Activated CD4-positive, alpha-beta T cell treated with anti-CD3 and anti-CD28 coated beads, Interleukin-2, amount 50 U/mL, for 16 hours (primary cell): ENCODE data around the gene EIF3B.
"Not testable (repeated sequence)": the region's sequence is repeated elsewhere in the genome, so short reads cannot be mapped to it uniquely, and the experiment has no call there.

Experiments used
- DNase-seq: peaks from one replicate; pipeline ENCODE4 v3.0.0-alpha.2; 2020

The EIF3B gene

GRCh38 chr7:2354186-2354938 is at the start of gene EIF3B:
TSS of gene EIF3B (plus strand) at chr7:2354827. CDS start at chr7:2354922, 95 bp downstream.
- DNase-seq, result peak; percentile 87

- DNase-seq, result not testable (repeated sequence)
These were observed 49.4 kb upstream of the EIF3B start for GRCh38 chr7:2305258-2305657.

GRCh38 chr7:2306688-2307087 is 47.9 kb upstream of the EIF3B start:
- DNase-seq, result no peak

GRCh38 chr7:2307690-2308107 is 46.9 kb upstream of the EIF3B start:
- no peak for DNase-seq

GRCh38 chr7:2309889-2310331 is 44.7 kb upstream of the EIF3B start:
- no peak for DNase-seq

- no peak for DNase-seq
These were observed 42.2 kb upstream of the EIF3B start for GRCh38 chr7:2312267-2312929.

- peak; percentile 12 for DNase-seq
These were observed 41.0 kb upstream of the EIF3B start for GRCh38 chr7:2313450-2314208.

GRCh38 chr7:2314209-2314955 is 40.2 kb upstream of the EIF3B start, which contains the start of gene SNX8:
TSS of gene SNX8 (minus strand) at chr7:2314441. CDS start at chr7:2314421, 20 bp downstream.
- DNase-seq, result peak; percentile 95

- DNase-seq, result not testable (repeated sequence)
These were observed 39.6 kb upstream of the EIF3B start for GRCh38 chr7:2314956-2315530.

GRCh38 chr7:2315787-2316186 is 38.8 kb upstream of the EIF3B start:
- no peak for DNase-seq

- no peak for DNase-seq
These were observed 38.0 kb upstream of the EIF3B start for GRCh38 chr7:2316578-2316977.

GRCh38 chr7:2317556-2318293 is 36.9 kb upstream of the EIF3B start:
- no peak for DNase-seq

- DNase-seq, result no peak
These were observed 33.6 kb upstream of the EIF3B start for GRCh38 chr7:2321020-2321419.

- no peak for DNase-seq
These were observed 29.5 kb upstream of the EIF3B start for GRCh38 chr7:2325162-2325561.

GRCh38 chr7:2326951-2327350 is 27.7 kb upstream of the EIF3B start:
- DNase-seq, result no peak

GRCh38 chr7:2330493-2330892 is 24.1 kb upstream of the EIF3B start:
- DNase-seq, result no peak

- DNase-seq, result no peak
These were observed 22.9 kb upstream of the EIF3B start for GRCh38 chr7:2331707-2332106.

- DNase-seq, result not testable (repeated sequence)
These were observed 21.9 kb upstream of the EIF3B start for GRCh38 chr7:2332606-2333231.

- no peak for DNase-seq
These were observed 17.9 kb upstream of the EIF3B start for GRCh38 chr7:2336626-2337299.

- not testable (repeated sequence) for DNase-seq
These were observed 7.1 kb upstream of the EIF3B start for GRCh38 chr7:2347351-2348063.
